ENCODE data around the gene ZNF70. TPM values are rescaled to one million over a fixed set of nuclear protein-coding genes. Genes with fewer than 3 reads are reported as not detected.

The ZNF70 gene
- total and polyA plus RNA-seq, 9 of the 15 experiments (the other 6 are each of a cell fraction or from before 2014, with no cell fraction given) = 0.14 to 3.3 (median 1.4) TPM

DNA sequence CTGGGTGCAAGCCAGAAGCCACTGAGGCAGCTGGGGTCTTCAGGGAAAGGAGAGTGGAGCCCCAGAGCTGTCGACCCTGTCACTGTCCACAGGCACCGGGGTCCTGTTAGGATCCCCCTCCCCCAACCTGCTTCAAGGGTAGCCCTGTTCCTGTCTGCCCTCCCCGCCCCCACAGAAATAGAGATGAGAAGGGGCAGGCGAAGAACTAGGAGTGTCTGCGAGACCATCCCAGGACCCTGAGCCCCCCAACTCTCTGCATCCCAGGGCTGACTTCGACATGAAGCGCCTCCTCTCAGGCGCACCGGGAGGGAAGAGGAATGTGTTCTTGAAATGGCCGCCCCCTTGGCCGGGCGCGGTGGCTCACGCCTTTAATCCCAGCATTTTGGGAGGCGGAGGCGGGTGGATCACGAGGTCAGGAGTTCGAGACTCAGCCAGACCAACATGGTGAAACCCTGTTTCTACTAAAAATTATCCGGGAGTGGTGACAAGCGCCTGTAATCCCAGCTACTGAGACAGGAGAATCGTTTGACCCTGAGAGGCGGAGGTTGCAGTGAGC, 607 bp upstream of the ZNF70 start (continued):
- peak in 2 of 3 experiments; percentile 47 to 81 for TF ChIP-seq YY1 (IDR thresholded peaks at IDR 0.05; ENCODE audit: borderline replicate concordance in 1 of 3, control insufficient read depth in 1 of 3, extremely low read depth in 1 of 3, insufficient read depth in 3 of 3, insufficient read length in 1 of 3, insufficient replicate concordance in 2 of 3, low read depth in 1 of 3, low read length in 2 of 3)
- TF ChIP-seq ETS2 (tag; IDR thresholded peaks at IDR 0.05; ENCODE audit: borderline replicate concordance, poor library complexity, severe bottlenecking) = no peak
- TF ChIP-seq SAP30 (IDR thresholded peaks at IDR 0.05; ENCODE audit: borderline replicate concordance, insufficient read depth, low read depth, low read length, poor library complexity, severe bottlenecking) = no peak
- TF ChIP-seq KDM4B (IDR thresholded peaks at IDR 0.05; ENCODE audit: borderline replicate concordance in 2 of 2, low read depth in 1 of 2) = 0 out of 4 replicates have a peak, but pooled peaks of 1 of the 2 experiments have one; percentile 13
- peak; percentile 92 for TF ChIP-seq EGR1 (conservative IDR thresholded peaks at IDR 0.05)
- TF ChIP-seq ZNF584 (CRISPR knock-in tag; IDR thresholded peaks at IDR 0.05; ENCODE audit: low read depth) = no peak
- TF ChIP-seq NFXL1 (CRISPR knock-in tag; IDR thresholded peaks at IDR 0.05) = no peak
- TF ChIP-seq, protein P1, sequence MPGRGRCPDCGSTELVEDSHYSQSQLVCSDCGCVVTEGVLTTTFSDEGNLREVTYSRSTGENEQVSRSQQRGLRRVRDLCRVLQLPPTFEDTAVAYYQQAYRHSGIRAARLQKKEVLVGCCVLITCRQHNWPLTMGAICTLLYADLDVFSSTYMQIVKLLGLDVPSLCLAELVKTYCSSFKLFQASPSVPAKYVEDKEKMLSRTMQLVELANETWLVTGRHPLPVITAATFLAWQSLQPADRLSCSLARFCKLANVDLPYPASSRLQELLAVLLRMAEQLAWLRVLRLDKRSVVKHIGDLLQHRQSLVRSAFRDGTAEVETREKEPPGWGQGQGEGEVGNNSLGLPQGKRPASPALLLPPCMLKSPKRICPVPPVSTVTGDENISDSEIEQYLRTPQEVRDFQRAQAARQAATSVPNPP (IDR thresholded peaks at IDR 0.05; ENCODE audit: borderline replicate concordance, insufficient read depth, insufficient read length) = no peak
- TF ChIP-seq L3MBTL2 (IDR thresholded peaks at IDR 0.05) = 0 out of 2 replicates have a peak, but pooled peaks have one; percentile 8
- no peak for TF ChIP-seq KAT2B (IDR thresholded peaks at IDR 0.05; ENCODE audit: low read depth, low read length)
- TF ChIP-seq MEF2A (IDR thresholded peaks at IDR 0.05; ENCODE audit: control insufficient read depth, low read depth, low read length) = no peak
- no peak for TF ChIP-seq DACH1 (IDR thresholded peaks at IDR 0.05; ENCODE audit: partially characterized antibody)
- no peak for TF ChIP-seq MCM2 (IDR thresholded peaks at IDR 0.05; ENCODE audit: low read depth)
- no peak for TF ChIP-seq CREB3L1 (IDR thresholded peaks at IDR 0.05; ENCODE audit: borderline replicate concordance, low read depth)
- no peak for TF ChIP-seq BACH1 (tag; IDR thresholded peaks at IDR 0.05)
- no peak for TF ChIP-seq SRF (CRISPR knock-in tag; IDR thresholded peaks at IDR 0.05)
- peak; percentile 64; the same call in 1 of the 2 replicates for TF ChIP-seq ZBTB7A (IDR thresholded peaks at IDR 0.05; ENCODE audit: borderline replicate concordance, control insufficient read depth, low read depth, low read length)
- TF ChIP-seq, protein P2, sequence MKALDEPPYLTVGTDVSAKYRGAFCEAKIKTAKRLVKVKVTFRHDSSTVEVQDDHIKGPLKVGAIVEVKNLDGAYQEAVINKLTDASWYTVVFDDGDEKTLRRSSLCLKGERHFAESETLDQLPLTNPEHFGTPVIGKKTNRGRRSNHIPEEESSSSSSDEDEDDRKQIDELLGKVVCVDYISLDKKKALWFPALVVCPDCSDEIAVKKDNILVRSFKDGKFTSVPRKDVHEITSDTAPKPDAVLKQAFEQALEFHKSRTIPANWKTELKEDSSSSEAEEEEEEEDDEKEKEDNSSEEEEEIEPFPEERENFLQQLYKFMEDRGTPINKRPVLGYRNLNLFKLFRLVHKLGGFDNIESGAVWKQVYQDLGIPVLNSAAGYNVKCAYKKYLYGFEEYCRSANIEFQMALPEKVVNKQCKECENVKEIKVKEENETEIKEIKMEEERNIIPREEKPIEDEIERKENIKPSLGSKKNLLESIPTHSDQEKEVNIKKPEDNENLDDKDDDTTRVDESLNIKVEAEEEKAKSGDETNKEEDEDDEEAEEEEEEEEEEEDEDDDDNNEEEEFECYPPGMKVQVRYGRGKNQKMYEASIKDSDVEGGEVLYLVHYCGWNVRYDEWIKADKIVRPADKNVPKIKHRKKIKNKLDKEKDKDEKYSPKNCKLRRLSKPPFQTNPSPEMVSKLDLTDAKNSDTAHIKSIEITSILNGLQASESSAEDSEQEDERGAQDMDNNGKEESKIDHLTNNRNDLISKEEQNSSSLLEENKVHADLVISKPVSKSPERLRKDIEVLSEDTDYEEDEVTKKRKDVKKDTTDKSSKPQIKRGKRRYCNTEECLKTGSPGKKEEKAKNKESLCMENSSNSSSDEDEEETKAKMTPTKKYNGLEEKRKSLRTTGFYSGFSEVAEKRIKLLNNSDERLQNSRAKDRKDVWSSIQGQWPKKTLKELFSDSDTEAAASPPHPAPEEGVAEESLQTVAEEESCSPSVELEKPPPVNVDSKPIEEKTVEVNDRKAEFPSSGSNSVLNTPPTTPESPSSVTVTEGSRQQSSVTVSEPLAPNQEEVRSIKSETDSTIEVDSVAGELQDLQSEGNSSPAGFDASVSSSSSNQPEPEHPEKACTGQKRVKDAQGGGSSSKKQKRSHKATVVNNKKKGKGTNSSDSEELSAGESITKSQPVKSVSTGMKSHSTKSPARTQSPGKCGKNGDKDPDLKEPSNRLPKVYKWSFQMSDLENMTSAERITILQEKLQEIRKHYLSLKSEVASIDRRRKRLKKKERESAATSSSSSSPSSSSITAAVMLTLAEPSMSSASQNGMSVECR (CRISPR knock-in tag; IDR thresholded peaks at IDR 0.05) = 0 out of 2 replicates have a peak, but pooled peaks have one; percentile 34
- no peak for TF ChIP-seq NFATC3 (IDR thresholded peaks at IDR 0.05)
- TF ChIP-seq MED1 (CRISPR knock-in tag; IDR thresholded peaks at IDR 0.05; ENCODE audit: borderline replicate concordance) = no peak

Measured in K562 (cell line).